ENCODE results near the gene TRRAP.
A peak's percentile ranks its signal among the peaks of the same experiment; 100 is the strongest.
"Not testable (repeated sequence)": the region's sequence is repeated elsewhere in the genome, so short reads cannot be mapped to it uniquely, and the experiment has no call there.

The TRRAP gene

GRCh38 chr7:98870807-98871491 is 7.4 kb upstream of the TRRAP start:
- H3K36me3 ChIP-seq (ENCODE audit: control insufficient read depth in 4 of 4, insufficient read depth in 4 of 4, low read length in 3 of 4): no peaks in the 10 kb centered on the region
- DNase-seq: no peak
- ChIA-PET CTCF (interaction anchor here (0.9 to 1.6 kb wide), 2 partner anchors 30 to 438 kb away, joined by 4 to 6 read pairs; no protein-coding TSS in a partner anchor), POLR2A (interaction anchor here (0.7 kb wide), 1 partner anchor 230 kb away, joined by 3 read pairs; no protein-coding TSS in a partner anchor)
- no peak overlapping the region for H3K27ac ChIP-seq (ENCODE audit: insufficient read depth in 1 of 2, low read depth in 1 of 2, low read length in 2 of 2, poor library complexity in 1 of 2, severe bottlenecking in 2 of 2)
- no peaks in the 10 kb centered on the region for H3K9me3 ChIP-seq (ENCODE audit: control extremely low read depth in 1 of 5, control insufficient read depth in 4 of 5, insufficient read depth in 2 of 5, low read depth in 1 of 5, low read length in 4 of 5)
- peak overlapping the region in 1 of 7 experiments; percentile 63 for H3K4me3 ChIP-seq (ENCODE audit: control insufficient read depth in 1 of 7, extremely low read depth in 1 of 7, insufficient read depth in 4 of 7, low read depth in 2 of 7, low read length in 6 of 7)
- H3K27me3 ChIP-seq (replicated peaks in 2 of 5; ENCODE audit: control insufficient read depth in 4 of 5, insufficient read depth in 5 of 5, low read length in 4 of 5): peaks cover 0 to 23% (median 12%) of the 10 kb centered on the region in 5 experiments
- 89% methylated on average over 15 of the region's 17 CpGs for WGBS (ENCODE audit: insufficient coverage)
- H3K4me1 ChIP-seq (ENCODE audit: control extremely low read depth in 1 of 4, control insufficient read depth in 4 of 4, insufficient read depth in 4 of 4, low read length in 3 of 4): peaks cover 0 to 17% (median 13%) of the 10 kb centered on the region in 4 experiments

GRCh38 chr7:98872328-98872924 is 5.9 kb upstream of the TRRAP start:
- Histone ChIP-seq H3K36me3 (ENCODE audit: control insufficient read depth in 4 of 4, insufficient read depth in 4 of 4, low read length in 3 of 4) (no peaks in the 10 kb centered on the region), H3K27ac (ENCODE audit: insufficient read depth in 1 of 2, low read depth in 1 of 2, low read length in 2 of 2, poor library complexity in 1 of 2, severe bottlenecking in 2 of 2) (no peak overlapping the region), H3K27me3 (replicated peaks in 2 of 5; ENCODE audit: control insufficient read depth in 4 of 5, insufficient read depth in 5 of 5, low read length in 4 of 5) (peaks cover 0 to 23% (median 12%) of the 10 kb centered on the region in 5 experiments), H3K4me1 (ENCODE audit: control extremely low read depth in 1 of 4, control insufficient read depth in 4 of 4, insufficient read depth in 4 of 4, low read length in 3 of 4) (peaks cover 0 to 17% (median 13%) of the 10 kb centered on the region in 4 experiments), H3K4me3 (ENCODE audit: control insufficient read depth in 1 of 7, extremely low read depth in 1 of 7, insufficient read depth in 4 of 7, low read depth in 2 of 7, low read length in 6 of 7) (no peak overlapping the region), H3K9me3 (ENCODE audit: control extremely low read depth in 1 of 5, control insufficient read depth in 4 of 5, insufficient read depth in 2 of 5, low read depth in 1 of 5, low read length in 4 of 5) (no peaks in the 10 kb centered on the region)
- ChIA-PET CTCF (interaction anchor here (0.6 to 1.1 kb wide), 6 partner anchors 12 to 459 kb away, joined by 3 to 4 read pairs (median 3); no protein-coding TSS in a partner anchor), POLR2A (no interaction called here)
- DNase-seq: peak; percentile 50 to 74 (median 73)
- 100% methylated on average over 1 of the region's 7 CpGs for WGBS (ENCODE audit: insufficient coverage)

- H3K27ac ChIP-seq (ENCODE audit: insufficient read depth in 1 of 2, low read depth in 1 of 2, low read length in 2 of 2, poor library complexity in 1 of 2, severe bottlenecking in 2 of 2); DNase-seq; H3K36me3 ChIP-seq (ENCODE audit: control insufficient read depth in 4 of 4, insufficient read depth in 4 of 4, low read length in 3 of 4); H3K4me3 ChIP-seq (ENCODE audit: control insufficient read depth in 1 of 7, extremely low read depth in 1 of 7, insufficient read depth in 4 of 7, low read depth in 2 of 7, low read length in 6 of 7); POLR2A ChIA-PET; H3K9me3 ChIP-seq (ENCODE audit: control extremely low read depth in 1 of 5, control insufficient read depth in 4 of 5, insufficient read depth in 2 of 5, low read depth in 1 of 5, low read length in 4 of 5): not testable (repeated sequence)
- WGBS (ENCODE audit: insufficient coverage): no CpG with 5 or more reads among the region's 11 CpGs
- Histone ChIP-seq H3K4me1 (ENCODE audit: control extremely low read depth in 1 of 4, control insufficient read depth in 4 of 4, insufficient read depth in 4 of 4, low read length in 3 of 4) (peaks cover 0 to 23% (median 19%) of the 10 kb centered on the region in 4 experiments), H3K27me3 (replicated peaks in 2 of 5; ENCODE audit: control insufficient read depth in 4 of 5, insufficient read depth in 5 of 5, low read length in 4 of 5) (peaks cover 0 to 15% (median 10%) of the 10 kb centered on the region in 5 experiments)
- CTCF ChIA-PET: interaction anchor here (1.4 kb wide), 1 partner anchor 16 kb away, joined by 3 read pairs; no protein-coding TSS in a partner anchor
Observed at GRCh38 chr7:98873610-98874009, 4.7 kb upstream of the TRRAP start.

GRCh38 chr7:98874942-98875341 is 3.4 kb upstream of the TRRAP start:
- ChIA-PET POLR2A (no interaction called here), CTCF (interaction anchor here (1.4 kb wide), 1 partner anchor 17 kb away, joined by 3 read pairs; no protein-coding TSS in a partner anchor)
- Histone ChIP-seq H3K27ac (ENCODE audit: insufficient read depth in 1 of 2, low read depth in 1 of 2, low read length in 2 of 2, poor library complexity in 1 of 2, severe bottlenecking in 2 of 2) (no peak overlapping the region), H3K9me3 (ENCODE audit: control extremely low read depth in 1 of 5, control insufficient read depth in 4 of 5, insufficient read depth in 2 of 5, low read depth in 1 of 5, low read length in 4 of 5) (no peaks in the 10 kb centered on the region), H3K4me3 (ENCODE audit: control insufficient read depth in 1 of 7, extremely low read depth in 1 of 7, insufficient read depth in 4 of 7, low read depth in 2 of 7, low read length in 6 of 7) (no peak overlapping the region), H3K36me3 (ENCODE audit: control insufficient read depth in 4 of 4, insufficient read depth in 4 of 4, low read length in 3 of 4) (no peaks in the 10 kb centered on the region), H3K27me3 (replicated peaks in 2 of 5; ENCODE audit: control insufficient read depth in 4 of 5, insufficient read depth in 5 of 5, low read length in 4 of 5) (peaks cover 0 to 1% (median 0%) of the 10 kb centered on the region in 5 experiments), H3K4me1 (ENCODE audit: control extremely low read depth in 1 of 4, control insufficient read depth in 4 of 4, insufficient read depth in 4 of 4, low read length in 3 of 4) (peaks cover 0 to 24% (median 21%) of the 10 kb centered on the region in 4 experiments)
- no peak for DNase-seq
- 100% methylated on average over 1 of the region's 1 CpG for WGBS (ENCODE audit: insufficient coverage)

- H3K36me3 ChIP-seq (ENCODE audit: control insufficient read depth in 4 of 4, insufficient read depth in 4 of 4, low read length in 3 of 4): no peaks in the 10 kb centered on the region
- no peak overlapping the region for H3K4me3 ChIP-seq (ENCODE audit: control insufficient read depth in 1 of 7, extremely low read depth in 1 of 7, insufficient read depth in 4 of 7, low read depth in 2 of 7, low read length in 6 of 7)
- H3K27me3 ChIP-seq (replicated peaks in 2 of 5; ENCODE audit: control insufficient read depth in 4 of 5, insufficient read depth in 5 of 5, low read length in 4 of 5): no peaks in the 10 kb centered on the region
- POLR2A ChIA-PET: no interaction called here
- peaks cover 0 to 24% (median 24%) of the 10 kb centered on the region in 4 experiments for H3K4me1 ChIP-seq (ENCODE audit: control extremely low read depth in 1 of 4, control insufficient read depth in 4 of 4, insufficient read depth in 4 of 4, low read length in 3 of 4)
- no peak for DNase-seq
- CTCF ChIA-PET: no interaction called here
- no peak overlapping the region for H3K27ac ChIP-seq (ENCODE audit: insufficient read depth in 1 of 2, low read depth in 1 of 2, low read length in 2 of 2, poor library complexity in 1 of 2, severe bottlenecking in 2 of 2)
- H3K9me3 ChIP-seq (ENCODE audit: control extremely low read depth in 1 of 5, control insufficient read depth in 4 of 5, insufficient read depth in 2 of 5, low read depth in 1 of 5, low read length in 4 of 5): no peaks in the 10 kb centered on the region
- 96% methylated on average over 7 of the region's 9 CpGs for WGBS (ENCODE audit: insufficient coverage)
Observed at GRCh38 chr7:98875501-98875900, 2.8 kb upstream of the TRRAP start.

GRCh38 chr7:98877146-98877545 is 1.2 kb upstream of the TRRAP start:
- Histone ChIP-seq H3K4me1 (ENCODE audit: control extremely low read depth in 1 of 4, control insufficient read depth in 4 of 4, insufficient read depth in 4 of 4, low read length in 3 of 4) (peaks cover 0 to 22% (median 20%) of the 10 kb centered on the region in 4 experiments), H3K4me3 (ENCODE audit: control insufficient read depth in 1 of 7, extremely low read depth in 1 of 7, insufficient read depth in 4 of 7, low read depth in 2 of 7, low read length in 6 of 7) (no peak overlapping the region), H3K36me3 (ENCODE audit: control insufficient read depth in 4 of 4, insufficient read depth in 4 of 4, low read length in 3 of 4) (peaks cover 2 to 11% (median 10%) of the 10 kb centered on the region in 4 experiments), H3K9me3 (ENCODE audit: control extremely low read depth in 1 of 5, control insufficient read depth in 4 of 5, insufficient read depth in 2 of 5, low read depth in 1 of 5, low read length in 4 of 5) (no peaks in the 10 kb centered on the region), H3K27me3 (replicated peaks in 2 of 5; ENCODE audit: control insufficient read depth in 4 of 5, insufficient read depth in 5 of 5, low read length in 4 of 5) (no peaks in the 10 kb centered on the region), H3K27ac (ENCODE audit: insufficient read depth in 1 of 2, low read depth in 1 of 2, low read length in 2 of 2, poor library complexity in 1 of 2, severe bottlenecking in 2 of 2) (no peak overlapping the region)
- CTCF ChIA-PET: interaction anchor here (1.4 kb wide), 1 partner anchor 16 kb away, joined by 5 read pairs; no protein-coding TSS in a partner anchor
- no peak for DNase-seq
- 87% methylated on average over 5 of the region's 6 CpGs for WGBS (ENCODE audit: insufficient coverage)
- POLR2A ChIA-PET: no interaction called here
